ENCODE data around the gene TNFRSF13B.

Gene TNFRSF13B

DNA sequence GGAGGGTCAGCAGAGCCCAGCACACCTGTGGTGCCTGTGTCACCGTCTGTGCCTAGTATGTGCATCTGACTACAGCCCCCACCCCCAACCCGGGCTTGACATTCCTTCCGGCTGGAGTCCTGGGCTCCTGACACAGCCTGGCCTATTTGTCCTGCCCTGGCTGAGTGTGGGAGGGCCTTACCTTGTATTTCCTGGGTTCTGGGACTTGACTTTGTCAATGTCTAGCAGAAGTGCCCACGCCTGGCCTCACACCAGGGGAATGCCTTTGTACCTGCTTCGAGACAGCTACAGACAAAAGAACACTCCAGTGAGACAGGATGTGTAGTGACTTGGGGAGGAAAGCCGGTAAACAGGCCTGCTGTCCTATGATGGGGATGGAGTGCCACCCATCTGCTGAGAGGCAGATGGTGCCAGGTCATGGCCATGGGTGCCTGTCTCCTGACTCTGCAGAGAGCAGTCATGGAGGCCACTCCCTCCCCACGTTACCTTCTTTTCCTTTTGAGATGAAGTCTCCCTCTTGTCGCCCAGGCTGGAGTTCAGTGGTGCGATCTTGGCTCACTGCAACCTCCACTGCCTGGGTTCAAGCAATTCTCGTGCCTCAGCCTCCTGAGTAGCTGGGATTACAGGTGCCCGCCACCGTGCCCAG is 42.8 kb downstream of the TNFRSF13B start:
- TF ChIP-seq CTCF (IDR thresholded peaks at IDR 0.05; ENCODE audit: control insufficient read depth, extremely low read depth, insufficient read depth) = no peak
- no peak overlapping the region for H3K4me3 ChIP-seq (ENCODE audit: low read depth, low read length)
- DNase-seq (ENCODE audit: low read depth) = no peak

GRCh38 chr17:16928406-16929034 is 43.4 kb downstream of the TNFRSF13B start:
- TF ChIP-seq CTCF (IDR thresholded peaks at IDR 0.05; ENCODE audit: control insufficient read depth, extremely low read depth, insufficient read depth) = no peak
- DNase-seq (ENCODE audit: low read depth) = no peak
- no peak overlapping the region for H3K4me3 ChIP-seq (ENCODE audit: low read depth, low read length)

- H3K4me3 ChIP-seq (ENCODE audit: low read depth, low read length) = no peak overlapping the region
- no peak for TF ChIP-seq CTCF (IDR thresholded peaks at IDR 0.05; ENCODE audit: control insufficient read depth, extremely low read depth, insufficient read depth)
- no peak for DNase-seq (ENCODE audit: low read depth)
Measured at GRCh38 chr17:16927641-16928321, 44.1 kb downstream of the TNFRSF13B start.

DNA sequence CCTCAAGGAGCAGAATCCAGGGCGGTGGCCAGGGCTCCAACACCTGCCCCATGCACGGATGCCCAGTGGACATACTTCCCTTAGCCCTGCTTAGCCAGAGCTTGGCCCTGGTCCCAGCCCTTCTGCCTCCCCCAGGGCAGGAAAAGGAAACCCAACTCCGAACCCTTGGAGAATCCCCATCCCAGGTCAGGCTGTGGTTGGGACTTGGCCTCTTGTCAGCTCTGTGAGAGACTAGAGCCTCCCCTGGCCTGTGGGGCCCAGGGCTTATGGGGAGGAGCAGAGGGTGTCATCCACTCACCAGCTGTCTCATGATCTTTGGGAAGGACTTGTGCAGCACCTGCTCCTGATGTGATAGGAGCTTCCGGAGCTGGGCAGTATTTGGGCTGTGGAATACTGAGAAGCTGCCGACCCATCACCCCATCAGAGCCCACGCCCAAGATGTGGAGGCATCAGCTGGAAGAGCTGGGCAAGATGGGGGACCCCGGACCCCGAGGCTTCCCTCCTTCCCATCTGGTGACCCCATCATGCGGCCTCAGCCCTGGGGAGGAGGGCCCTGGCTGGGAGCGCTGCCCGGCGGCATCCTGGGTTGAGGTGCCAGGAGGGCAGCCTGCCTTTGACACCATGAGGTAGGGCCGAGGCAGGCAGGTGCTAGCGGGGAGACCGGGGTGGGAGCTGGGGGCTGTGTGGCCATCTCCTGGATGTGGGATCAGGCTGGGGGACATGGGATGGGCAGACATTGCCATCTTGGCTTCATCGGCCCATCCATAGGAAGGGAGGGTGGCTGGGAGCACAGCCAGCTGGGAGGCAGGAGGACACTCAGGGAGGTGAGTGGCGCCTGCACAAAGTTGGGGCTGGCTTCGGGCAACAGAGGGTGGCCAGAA is 45.1 kb downstream of the TNFRSF13B start:
- H3K4me3 ChIP-seq (ENCODE audit: low read depth, low read length) = no peak overlapping the region
- no peak for TF ChIP-seq CTCF (IDR thresholded peaks at IDR 0.05; ENCODE audit: control insufficient read depth, extremely low read depth, insufficient read depth)
- no peak for DNase-seq (ENCODE audit: low read depth)

GRCh38 chr17:16926061-16926511 is 45.8 kb downstream of the TNFRSF13B start:
- no peak for TF ChIP-seq CTCF (IDR thresholded peaks at IDR 0.05; ENCODE audit: control insufficient read depth, extremely low read depth, insufficient read depth)
- no peak for DNase-seq (ENCODE audit: low read depth)
- no peak overlapping the region for H3K4me3 ChIP-seq (ENCODE audit: low read depth, low read length)

GRCh38 chr17:16925461-16926060 is 46.4 kb downstream of the TNFRSF13B start:
- no peak overlapping the region for H3K4me3 ChIP-seq (ENCODE audit: low read depth, low read length)
- no peak for DNase-seq (ENCODE audit: low read depth)
- no peak for TF ChIP-seq CTCF (IDR thresholded peaks at IDR 0.05; ENCODE audit: control insufficient read depth, extremely low read depth, insufficient read depth)
